RPMI7951 (cell line): Measurements from ENCODE around the gene BCL2A1. TPM values are rescaled to one million over a fixed set of nuclear protein-coding genes. Genes with fewer than 3 reads are reported as not detected.
"Not testable (repeated sequence)": the region's sequence is repeated elsewhere in the genome, so short reads cannot be mapped to it uniquely, and the experiment has no call there.

Experiments
- DNase-seq: peaks from one replicate; pipeline ENCODE4 v3.0.0-alpha.2; 2012; ENCODE audit warnings: low read depth
- total RNA-seq: library from RNA; depleted of rRNA; stranded (reverse); fragments of >200 nt; shearing (Covaris generic); gene quantifications from 2 replicates; pipeline ENCODE4 v1.2.3, GENCODE V29; 2014; rRNA removed

Gene BCL2A1
- total RNA-seq, 1 experiment from 2014 or later: 3.0 TPM

DNA sequence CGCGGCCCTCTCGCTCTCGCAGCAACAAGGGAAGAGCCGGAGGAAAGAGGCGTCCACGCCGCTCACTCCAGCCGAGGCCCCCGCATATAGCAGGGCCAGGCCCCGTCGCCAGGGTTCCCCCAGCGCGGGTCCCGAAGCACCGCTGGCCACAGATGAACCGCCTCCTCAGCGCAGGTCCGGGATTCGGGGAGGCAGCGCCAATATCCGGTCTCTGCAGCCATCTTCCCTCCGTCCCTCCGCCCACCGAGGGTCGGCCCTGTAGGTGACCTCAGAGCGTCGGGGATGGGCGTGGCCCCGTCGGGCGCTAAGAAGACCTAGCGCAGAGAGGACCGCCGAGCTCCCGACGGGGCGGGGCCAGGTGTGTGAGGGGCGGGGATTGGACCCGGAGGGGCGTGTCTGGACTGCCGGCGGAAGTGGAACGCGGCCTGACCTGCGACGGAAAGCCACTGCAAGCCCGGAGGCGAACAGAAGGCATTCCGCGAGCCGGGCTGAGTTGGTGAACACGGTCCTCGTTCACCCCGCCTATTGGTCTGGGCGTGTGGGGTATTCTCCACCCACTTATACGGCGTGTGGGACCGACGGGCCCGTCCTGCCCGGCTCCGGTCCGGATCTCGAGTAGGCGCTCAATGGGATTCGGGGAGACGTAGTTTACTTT, 47.4 kb downstream of the BCL2A1 start:
- peak; percentile 94 for DNase-seq

DNA sequence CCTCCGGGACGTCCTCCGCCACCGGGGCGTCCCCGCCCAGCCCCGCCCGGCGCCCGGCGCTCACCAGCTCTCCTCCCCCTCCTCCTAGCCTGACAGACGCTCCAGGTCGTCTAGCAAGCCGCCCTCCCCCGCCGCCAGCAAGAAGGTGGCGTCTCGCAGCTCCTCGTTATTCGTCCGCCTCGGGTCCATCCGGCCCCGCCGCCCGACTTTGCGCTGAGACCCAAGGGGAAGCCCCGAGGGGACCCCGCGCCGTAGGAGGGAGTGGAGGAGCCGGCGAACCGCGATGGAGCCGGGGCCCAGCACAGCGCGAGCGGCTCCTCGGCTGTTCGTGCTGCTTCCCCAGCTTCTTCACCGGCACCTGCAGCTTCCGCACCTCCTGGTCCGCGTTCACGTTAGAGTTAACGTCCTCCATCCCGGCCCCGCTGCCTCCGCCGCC, 47.9 kb downstream of the BCL2A1 start:
- DNase-seq: peak; percentile 44

DNA sequence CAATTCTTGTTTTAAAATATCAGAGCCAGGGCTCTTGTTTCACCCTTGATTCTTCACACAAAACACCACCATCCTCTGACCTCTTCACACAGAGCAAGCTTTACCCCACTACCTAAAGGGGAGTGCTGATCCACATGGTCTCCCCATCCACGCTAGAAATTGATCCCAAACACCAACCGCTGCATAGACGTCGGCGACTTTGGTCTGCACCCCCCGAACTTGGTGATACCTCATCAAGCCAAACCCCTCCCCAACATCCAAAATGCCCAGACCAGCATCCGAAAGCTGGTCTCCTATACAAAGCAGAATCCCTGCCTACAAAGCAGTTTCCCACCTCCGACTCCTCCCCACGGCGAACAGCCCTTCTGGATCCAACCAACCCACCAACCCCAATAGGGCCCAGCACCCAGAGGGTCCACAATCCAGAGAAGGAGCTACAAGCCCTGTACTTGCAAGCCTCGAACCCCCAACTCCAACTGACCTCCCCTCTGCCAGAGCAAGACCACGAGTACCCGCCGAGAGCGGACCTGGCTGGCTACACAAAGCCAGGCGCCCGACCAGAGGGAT, 48.4 kb downstream of the BCL2A1 start:
- DNase-seq: no peak

DNA sequence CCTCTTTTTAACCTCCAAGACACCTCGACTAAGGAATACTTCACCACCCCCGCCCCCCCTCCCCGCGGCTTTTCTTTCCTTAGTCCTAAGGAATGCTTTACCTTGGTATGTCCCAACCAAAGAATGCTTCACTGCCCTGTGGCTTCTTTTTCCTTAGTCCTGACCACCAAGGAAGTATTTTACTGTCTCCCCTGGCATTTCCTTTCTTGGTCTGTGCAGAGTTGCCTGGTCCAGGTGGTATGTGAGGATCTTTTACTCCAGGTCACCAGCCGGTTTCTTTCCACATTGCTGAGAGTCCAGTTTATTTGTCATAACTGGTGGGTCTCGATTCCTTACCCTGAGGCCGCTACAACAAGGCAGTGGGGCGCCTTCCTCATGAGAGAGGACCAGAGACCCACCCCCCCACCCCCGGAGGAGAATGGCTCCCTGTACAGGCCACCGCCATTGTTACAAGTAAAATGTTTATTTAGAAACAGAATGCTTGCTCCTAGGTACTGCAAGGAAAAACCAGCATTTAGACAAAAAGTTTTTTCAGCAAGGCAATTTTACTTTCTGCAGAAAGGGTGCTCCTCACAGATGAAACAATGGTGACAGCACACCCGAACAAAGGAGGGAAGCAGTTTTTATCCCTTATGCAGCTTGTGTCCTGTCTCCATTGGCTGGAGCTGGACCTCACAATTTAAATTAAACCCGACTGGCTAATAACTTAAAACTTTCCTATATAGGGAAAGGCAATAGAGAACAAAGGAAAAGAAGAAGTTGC, 51.1 kb downstream of the BCL2A1 start:
- no peak for DNase-seq

DNA sequence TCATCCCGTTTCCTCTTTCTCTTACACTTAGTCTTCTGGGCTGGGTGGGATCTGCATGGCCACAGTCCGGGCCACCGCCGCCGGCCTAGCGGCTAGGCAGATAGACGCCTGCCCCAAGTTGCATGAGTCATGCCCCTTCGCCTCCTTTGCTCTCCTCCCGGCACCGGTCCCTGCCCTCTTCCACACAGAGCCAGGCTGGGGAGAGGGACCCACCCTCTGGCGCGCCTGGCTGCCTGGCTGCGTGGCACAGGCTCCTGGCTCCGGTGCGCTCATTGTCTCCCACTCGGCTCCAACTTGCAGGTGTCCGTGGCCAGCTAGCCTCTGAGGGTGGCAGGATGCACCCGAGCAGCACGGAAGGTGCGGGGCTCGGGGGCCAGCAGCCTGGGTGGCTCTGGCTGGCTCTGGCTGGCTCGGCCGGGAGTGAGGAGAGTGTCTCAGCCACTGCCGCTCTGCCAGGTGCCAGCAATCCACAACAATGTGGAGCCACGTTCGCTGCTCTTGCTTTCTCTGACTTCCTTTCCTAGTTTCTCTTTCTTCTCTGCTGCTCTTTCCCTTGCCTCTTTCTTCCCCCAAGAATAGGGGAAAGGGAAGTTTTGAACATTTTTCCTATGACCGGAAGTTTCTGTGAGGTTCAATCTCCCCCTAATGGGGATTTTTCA, 51.8 kb downstream of the BCL2A1 start:
- DNase-seq: no peak

DNA sequence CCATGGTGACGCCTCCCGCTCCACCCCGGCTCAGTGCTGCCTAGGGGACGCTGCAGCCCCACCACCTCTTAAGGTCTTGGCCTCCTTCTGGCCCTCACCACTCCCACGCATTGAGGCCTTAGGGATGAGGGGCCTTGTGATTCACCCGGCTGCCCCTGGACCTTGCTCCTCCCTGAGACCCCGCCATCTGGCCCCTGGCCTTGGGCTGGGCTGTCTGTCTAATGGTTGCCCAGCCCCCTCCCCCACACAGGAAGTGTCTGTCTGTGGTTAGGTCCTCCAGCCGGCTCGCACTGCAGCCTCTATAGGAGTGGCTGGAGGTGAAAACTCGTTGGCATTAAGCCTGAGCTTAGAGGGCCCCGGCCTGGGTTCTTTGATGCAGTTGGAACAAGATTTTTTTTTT, 52.7 kb downstream of the BCL2A1 start:
- no peak for DNase-seq

DNA sequence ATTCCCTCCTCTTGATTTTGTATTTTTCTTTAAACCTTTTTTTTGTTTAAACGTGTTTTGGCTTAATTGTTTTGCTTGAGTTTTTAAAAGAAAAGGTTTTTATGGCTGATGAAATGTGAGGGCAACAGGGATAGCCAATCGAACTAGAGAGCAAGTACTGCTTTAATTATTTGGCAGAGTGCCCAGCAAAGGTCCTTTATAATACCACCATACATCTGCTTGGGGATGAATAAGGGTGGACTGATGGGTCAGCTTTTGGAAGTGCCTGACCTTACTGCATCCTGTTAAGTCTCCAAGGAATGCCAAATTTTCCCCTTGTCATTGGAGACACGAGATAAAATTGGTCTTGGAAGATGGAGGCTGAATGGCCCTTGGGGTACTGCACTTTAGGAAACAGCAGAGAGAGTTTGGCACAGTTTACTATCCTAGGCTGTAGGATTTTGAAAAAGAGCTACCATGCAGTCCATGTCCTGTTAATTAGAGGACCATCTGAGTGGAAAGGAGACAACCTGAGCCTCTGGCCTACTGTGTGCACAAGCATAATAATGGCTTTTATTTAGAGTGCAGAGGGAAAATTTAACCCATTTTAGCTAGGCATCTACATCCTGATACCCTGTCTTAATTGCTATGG, 54.4 kb downstream of the BCL2A1 start:
- peak; percentile 13 for DNase-seq

DNA sequence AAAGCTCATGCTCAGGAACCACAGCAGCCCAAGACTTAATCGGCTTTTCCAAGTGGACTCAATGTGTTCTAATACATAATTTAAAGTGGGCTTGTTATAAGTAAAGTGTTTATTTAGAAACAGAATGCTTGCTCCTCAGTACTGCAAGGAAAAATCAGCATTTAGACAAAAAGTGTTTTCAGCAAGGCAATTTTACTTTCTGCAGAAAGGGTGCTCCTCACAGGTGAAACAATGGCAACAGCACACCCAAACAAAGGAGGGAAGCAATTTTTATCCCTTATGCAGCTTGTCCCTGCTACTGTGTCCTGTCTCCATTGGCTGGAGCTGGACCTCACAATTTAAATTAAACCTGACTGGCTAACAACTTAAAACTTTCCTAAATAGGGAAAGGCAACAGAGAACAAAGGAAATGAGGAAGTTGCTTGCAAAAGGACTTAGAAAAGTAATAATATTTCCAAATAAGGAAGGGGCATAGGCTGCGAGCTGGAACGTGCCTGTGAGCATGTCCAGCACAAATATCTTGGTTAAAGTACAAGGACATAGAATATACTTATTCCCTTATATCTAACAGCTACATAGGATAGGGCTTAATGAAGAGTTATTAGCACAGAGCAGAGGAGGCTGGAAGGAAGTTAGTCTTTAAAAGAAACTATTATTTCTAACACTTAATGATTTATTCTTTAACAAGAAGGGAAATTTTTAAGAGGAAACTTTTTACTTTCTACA, 55.1 kb downstream of the BCL2A1 start:
- not testable (repeated sequence) for DNase-seq

DNA sequence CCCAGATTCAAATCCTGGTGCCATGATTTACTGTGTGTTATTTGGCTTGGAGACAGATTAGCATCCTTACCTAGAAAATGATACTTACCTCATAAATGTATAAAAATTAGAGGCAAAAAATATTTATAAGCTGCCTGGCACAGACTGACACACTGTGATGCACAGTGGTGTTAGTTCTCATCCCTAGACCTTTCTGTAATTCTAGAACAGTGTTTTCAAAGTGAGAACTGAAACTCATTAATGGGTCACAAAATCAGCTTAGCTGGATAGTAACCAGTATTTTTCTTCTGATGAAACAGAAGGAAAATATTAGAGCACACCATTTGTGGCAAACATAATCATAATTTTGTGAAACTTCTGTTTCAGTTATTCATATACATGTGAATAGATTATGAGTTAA, 56.3 kb downstream of the BCL2A1 start:
- DNase-seq: no peak

Other genes with a start within 250 kb of the BCL2A1 start
- gene MTHFS, start 74.2 kb downstream of the BCL2A1 start, total RNA-seq: 43.3 and 45.5 TPM in 2 replicates
- gene ZFAND6, start 88.5 kb upstream of the BCL2A1 start, total RNA-seq: 175 and 202 TPM in 2 replicates
- 162 and 172 TPM in 2 replicates for gene FAH, start 181.8 kb upstream of the BCL2A1 start, total RNA-seq